ENCODE results near the gene WNT7B. TPM values are rescaled to one million over a fixed set of nuclear protein-coding genes. Genes with fewer than 3 reads are reported as not detected.

Gene WNT7B
- total and polyA plus RNA-seq, 2 of the 8 experiments (the other 6 are each of a cell fraction or from before 2014, with no cell fraction given) = 0.14 to 0.24 TPM

DNA sequence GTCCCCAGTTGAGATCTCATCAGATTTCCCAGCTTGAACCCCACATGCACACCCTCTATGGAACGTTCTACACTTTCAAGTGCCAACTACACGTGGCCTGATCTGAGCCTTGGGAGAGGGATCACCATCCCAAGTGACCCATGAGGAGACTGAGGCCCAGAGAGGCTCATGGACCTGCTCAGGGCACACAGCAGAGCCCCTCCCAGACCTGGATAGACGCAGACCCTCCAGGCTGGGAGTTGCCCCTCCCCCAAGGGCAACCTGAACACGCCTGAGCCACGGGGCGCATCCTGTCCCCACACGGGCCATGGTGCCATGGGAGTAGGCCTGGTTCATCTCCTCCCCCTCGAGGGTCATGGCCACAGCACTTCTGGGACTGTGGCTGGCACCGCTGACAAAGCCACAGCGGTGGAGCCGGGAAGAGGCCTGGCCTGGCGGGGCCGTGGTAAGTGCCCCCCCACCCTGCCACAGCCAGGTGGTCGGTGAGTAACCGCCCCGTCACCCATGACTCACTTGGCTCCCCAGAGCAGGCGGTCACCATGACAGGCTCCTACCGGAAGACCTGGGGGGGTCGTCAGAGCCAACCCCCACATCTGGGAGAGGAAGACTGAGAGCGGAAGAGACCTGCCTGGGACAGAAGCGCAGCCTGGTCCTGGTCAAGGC, 8.1 kb downstream of the WNT7B start (continued):
- no peak for TF ChIP-seq CHD7 (IDR thresholded peaks at IDR 0.05; ENCODE audit: insufficient replicate concordance, low read length)
- TF ChIP-seq MAFK (IDR thresholded peaks at IDR 0.05; ENCODE audit: low read depth, low read length) = no peak
- TF ChIP-seq RXRA (IDR thresholded peaks at IDR 0.05; ENCODE audit: insufficient read depth, low read depth, low read length) = no peak
- TF ChIP-seq, protein P1, sequence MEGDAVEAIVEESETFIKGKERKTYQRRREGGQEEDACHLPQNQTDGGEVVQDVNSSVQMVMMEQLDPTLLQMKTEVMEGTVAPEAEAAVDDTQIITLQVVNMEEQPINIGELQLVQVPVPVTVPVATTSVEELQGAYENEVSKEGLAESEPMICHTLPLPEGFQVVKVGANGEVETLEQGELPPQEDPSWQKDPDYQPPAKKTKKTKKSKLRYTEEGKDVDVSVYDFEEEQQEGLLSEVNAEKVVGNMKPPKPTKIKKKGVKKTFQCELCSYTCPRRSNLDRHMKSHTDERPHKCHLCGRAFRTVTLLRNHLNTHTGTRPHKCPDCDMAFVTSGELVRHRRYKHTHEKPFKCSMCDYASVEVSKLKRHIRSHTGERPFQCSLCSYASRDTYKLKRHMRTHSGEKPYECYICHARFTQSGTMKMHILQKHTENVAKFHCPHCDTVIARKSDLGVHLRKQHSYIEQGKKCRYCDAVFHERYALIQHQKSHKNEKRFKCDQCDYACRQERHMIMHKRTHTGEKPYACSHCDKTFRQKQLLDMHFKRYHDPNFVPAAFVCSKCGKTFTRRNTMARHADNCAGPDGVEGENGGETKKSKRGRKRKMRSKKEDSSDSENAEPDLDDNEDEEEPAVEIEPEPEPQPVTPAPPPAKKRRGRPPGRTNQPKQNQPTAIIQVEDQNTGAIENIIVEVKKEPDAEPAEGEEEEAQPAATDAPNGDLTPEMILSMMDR (IDR thresholded peaks at IDR 0.05; ENCODE audit: control extremely low read depth in 1 of 3, insufficient read depth in 1 of 3, low read depth in 1 of 3, low read length in 3 of 3) = no peak
- no peak for TF ChIP-seq SP2 (IDR thresholded peaks at IDR 0.05; ENCODE audit: low read length)
- no peak for TF ChIP-seq FOSL1 (IDR thresholded peaks at IDR 0.05; ENCODE audit: insufficient read depth, low read depth, low read length)
- no peak for TF ChIP-seq CHD1 (IDR thresholded peaks at IDR 0.05; ENCODE audit: low read depth, low read length)
- TF ChIP-seq RBBP5 (IDR thresholded peaks at IDR 0.05; ENCODE audit: borderline replicate concordance, low read depth, low read length) = no peak
